H1 (cell line): ENCODE measurements around the gene CHCHD6. TPM values are rescaled to one million over a fixed set of nuclear protein-coding genes. Genes with fewer than 3 reads are reported as not detected.

Experiments used
- ATF2 ChIP-seq: IDR thresholded peaks from 2 replicates; pipeline ENCODE4 v1.6.1; 2012; ENCODE audit warnings: low read length, inconsistent platforms
- CHD7 ChIP-seq: fragments of 300-600 bp; sonication (generic); IDR thresholded peaks from 2 replicates; pipeline ENCODE4 v1.7.1; 2012; ENCODE audit warnings: low read length, moderate library complexity, mild to moderate bottlenecking, inconsistent platforms; ENCODE audit not compliant: insufficient replicate concordance
- CREB1 ChIP-seq: IDR thresholded peaks from 2 replicates; pipeline ENCODE4 v1.6.1; 2012; ENCODE audit warnings: inconsistent platforms
- EGR1 ChIP-seq: IDR thresholded peaks from 2 replicates; pipeline ENCODE4 v1.6.1; 2011; ENCODE audit warnings: low read depth, low read length, borderline replicate concordance
- GTF2F1 ChIP-seq: IDR thresholded peaks from 2 replicates; pipeline ENCODE4 v1.6.1; 2012; ENCODE audit warnings: low read depth, low read length, improper control_type of control experiment, borderline replicate concordance
- NRF1 ChIP-seq: IDR thresholded peaks from 2 replicates; pipeline ENCODE4 v1.6.1; 2011; ENCODE audit warnings: mild to moderate bottlenecking, low read depth, low read length, improper control_type of control experiment
- POU5F1 ChIP-seq: IDR thresholded peaks from 2 replicates; pipeline ENCODE4 v1.6.1; 2011; ENCODE audit warnings: low read depth, mild to moderate bottlenecking, low read length, moderate library complexity
- RNF2 ChIP-seq: fragments of 200-900, 300-1000 bp; sonication (generic); IDR thresholded peaks from 2 replicates; pipeline ENCODE4 v1.7.1; 2016; ENCODE audit warnings: borderline replicate concordance, low read depth, mild to moderate bottlenecking, antibody characterized with exemption, low read length; ENCODE audit not compliant: poor library complexity, severe bottlenecking; ENCODE audit errors: missing control alignments
- SRF ChIP-seq: IDR thresholded peaks from 2 replicates; pipeline ENCODE4 v1.6.1; 2011; ENCODE audit warnings: mild to moderate bottlenecking, low read depth, low read length, moderate library complexity
- TBP ChIP-seq: IDR thresholded peaks from 2 replicates; pipeline ENCODE4 v1.6.1; 2011; ENCODE audit warnings: low read depth, low read length, improper control_type of control experiment
- polyA plus RNA-seq, 7 experiments: library from polyadenylated mRNA; depleted of rRNA in 3 of 7; stranded (reverse) in 5 of 7; unstranded in 2 of 7; fragments of >200 nt in 5 of 7; fragments of 200-250 nt in 2 of 7; gene quantifications; 1 replicate in 5 of 7; 2 replicates in 1 of 7; 4 replicates in 1 of 7; pipeline versions ENCODE4 v1.2.1 to v1.2.3, GENCODE V29; 2011 to 2013; ENCODE audit warnings: missing spikeins in 2 of 7, mixed read lengths in 2 of 7
- total RNA-seq: library from RNA; stranded (reverse); fragmentation: NEBNext Ultra II Directional; extraction: Animal tissue kit (Norgen Biotek cat#: 25700); gene quantifications from 2 replicates; pipeline ENCODE4 v1.2.1, GENCODE V29; 2021

CHCHD6 gene
- total and polyA plus RNA-seq, 2 of the 8 experiments (the other 6 are each of a cell fraction or from before 2014, with no cell fraction given), result 32.4 to 37.6 TPM

DNA sequence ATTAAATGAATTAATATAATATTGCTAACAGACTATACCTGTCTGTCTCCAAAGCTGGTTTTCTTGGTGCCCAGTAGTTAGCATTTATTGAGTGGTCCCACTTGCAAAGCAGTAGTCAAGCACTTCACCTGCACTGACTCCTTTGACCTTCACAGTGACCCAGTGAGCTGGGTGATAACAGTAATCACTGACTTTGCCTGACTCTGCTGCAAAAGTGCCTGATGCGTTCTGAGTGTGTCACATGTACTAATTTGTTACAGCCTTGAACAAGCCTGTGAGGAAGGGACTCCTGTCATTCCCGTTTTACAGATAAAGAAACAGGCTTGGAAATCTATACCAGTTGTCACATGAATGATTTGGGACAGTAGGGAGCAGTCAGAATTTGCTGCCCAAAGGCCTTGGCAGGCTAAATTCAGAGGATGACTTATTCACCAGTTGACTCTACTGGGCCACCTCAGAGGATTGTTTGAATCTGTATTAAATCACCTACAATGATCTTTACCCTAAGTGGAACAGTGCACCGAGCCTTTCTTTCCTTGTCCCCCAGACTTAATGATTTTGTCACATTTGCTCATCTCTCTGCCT is 162.2 kb downstream of the CHCHD6 start (continued):
- no peak for TF ChIP-seq CHD7
- TF ChIP-seq POU5F1, result no peak
- no peak for TF ChIP-seq ATF2
- TF ChIP-seq EGR1, result no peak
- no peak for TF ChIP-seq GTF2F1
- no peak for TF ChIP-seq SRF
- TF ChIP-seq TBP, result no peak
- TF ChIP-seq NRF1, result no peak
- no peak for TF ChIP-seq CREB1
- TF ChIP-seq RNF2, result no peak
